Activated CD8-positive, alpha-beta memory T cell treated with anti-CD3 and anti-CD28 coated beads, Interleukin-2, amount 50 U/mL, for 1 hour (primary cell): ENCODE data around the gene ABHD14A.

Experiments
- DNase-seq: peaks from one replicate; pipeline ENCODE4 v3.0.0-alpha.2; 2020; ENCODE audit errors: extremely low read depth

The ABHD14A gene

GRCh38 chr3:51957520-51958205, 17.2 kb upstream of the ABHD14A start:
- DNase-seq, result no peak

- DNase-seq, result no peak
Observed at GRCh38 chr3:51958603-51959521, 16.0 kb upstream of the ABHD14A start.

- DNase-seq, result no peak
Observed at GRCh38 chr3:51959651-51960050, 15.2 kb upstream of the ABHD14A start.

- DNase-seq, result no peak
Observed at GRCh38 chr3:51960386-51960785, 14.5 kb upstream of the ABHD14A start.

GRCh38 chr3:51961011-51961410, 13.9 kb upstream of the ABHD14A start:
- no peak for DNase-seq

GRCh38 chr3:51961602-51962569, 13.0 kb upstream of the ABHD14A start:
- DNase-seq, result no peak

GRCh38 chr3:51962854-51963530, 11.9 kb upstream of the ABHD14A start:
- DNase-seq, result no peak

GRCh38 chr3:51963951-51964451, 10.9 kb upstream of the ABHD14A start:
- DNase-seq, result no peak

GRCh38 chr3:51964521-51964920, 10.3 kb upstream of the ABHD14A start:
- DNase-seq, result no peak

- DNase-seq, result no peak
Observed at GRCh38 chr3:51966016-51966415, 8.8 kb upstream of the ABHD14A start.

- no peak for DNase-seq
Observed at GRCh38 chr3:51966486-51966885, 8.4 kb upstream of the ABHD14A start.

- no peak for DNase-seq
Observed at GRCh38 chr3:51966922-51967383, 7.9 kb upstream of the ABHD14A start.

- DNase-seq, result no peak
Observed at GRCh38 chr3:51967384-51968169, 7.3 kb upstream of the ABHD14A start, which contains the start of gene PCBP4. TSS of gene PCBP4 (minus strand) at chr3:51967454. CDS start at chr3:51961240, 6,214 bp downstream.

GRCh38 chr3:51968170-51968775, 6.6 kb upstream of the ABHD14A start:
- DNase-seq, result no peak

- no peak for DNase-seq
Observed at GRCh38 chr3:51968883-51969678, 5.8 kb upstream of the ABHD14A start.

- DNase-seq, result no peak
Observed at GRCh38 chr3:51969841-51970240, 5.0 kb upstream of the ABHD14A start.

GRCh38 chr3:51970606-51971300, 4.1 kb upstream of the ABHD14A start:
- no peak for DNase-seq

- DNase-seq, result no peak
Observed at GRCh38 chr3:51971350-51971749, 3.5 kb upstream of the ABHD14A start.
